ENCODE data around the gene PPIH.
"Not testable (repeated sequence)": the region's sequence is repeated elsewhere in the genome, so short reads cannot be mapped to it uniquely, and the experiment has no call there.

PPIH gene

GRCh38 chr1:42657981-42658876, at the start of gene PPIH:
Gene PPIH, plus strand, starts transcription at chr1:42658423. Its CDS starts 24 bp downstream, at chr1:42658447.
- peak; percentile 97 for DNase-seq (ENCODE audit: low spot score)

GRCh38 chr1:42613803-42614131, 44.5 kb upstream of the PPIH start:
- no peak for DNase-seq (ENCODE audit: low spot score)

GRCh38 chr1:42618866-42619265, 39.4 kb upstream of the PPIH start:
- no peak for DNase-seq (ENCODE audit: low spot score)

GRCh38 chr1:42620307-42620706, 37.9 kb upstream of the PPIH start:
- DNase-seq (ENCODE audit: low spot score), result no peak

GRCh38 chr1:42621180-42621579, 37.0 kb upstream of the PPIH start:
- not testable (repeated sequence) for DNase-seq (ENCODE audit: low spot score)

GRCh38 chr1:42627205-42627604, 31.0 kb upstream of the PPIH start:
- not testable (repeated sequence) for DNase-seq (ENCODE audit: low spot score)

GRCh38 chr1:42639116-42639515, 19.1 kb upstream of the PPIH start:
- DNase-seq (ENCODE audit: low spot score), result no peak

- DNase-seq (ENCODE audit: low spot score), result no peak
Measured at GRCh38 chr1:42646056-42646455, 12.2 kb upstream of the PPIH start.

GRCh38 chr1:42657201-42657600, 1.0 kb upstream of the PPIH start:
- DNase-seq (ENCODE audit: low spot score), result no peak

- DNase-seq (ENCODE audit: low spot score), result no peak
Measured at GRCh38 chr1:42658877-42659337, 684 bp downstream of the PPIH start.

- DNase-seq (ENCODE audit: low spot score), result no peak
Measured at GRCh38 chr1:42660907-42661500, 2.8 kb downstream of the PPIH start.

- no peak for DNase-seq (ENCODE audit: low spot score)
Measured at GRCh38 chr1:42669936-42670335, 11.7 kb downstream of the PPIH start.

- DNase-seq (ENCODE audit: low spot score), result no peak
Measured at GRCh38 chr1:42670425-42670824, 12.2 kb downstream of the PPIH start.

GRCh38 chr1:42674214-42674613, 16.0 kb downstream of the PPIH start:
- DNase-seq (ENCODE audit: low spot score), result no peak

GRCh38 chr1:42674682-42675081, 16.5 kb downstream of the PPIH start:
- no peak for DNase-seq (ENCODE audit: low spot score)

GRCh38 chr1:42675467-42675866, 17.2 kb downstream of the PPIH start:
- DNase-seq (ENCODE audit: low spot score), result no peak

- DNase-seq (ENCODE audit: low spot score), result no peak
Measured at GRCh38 chr1:42676534-42677087, 18.4 kb downstream of the PPIH start.

GRCh38 chr1:42679364-42679983, 21.3 kb downstream of the PPIH start:
- no peak for DNase-seq (ENCODE audit: low spot score)

GRCh38 chr1:42680055-42680454, 21.8 kb downstream of the PPIH start:
- DNase-seq (ENCODE audit: low spot score), result no peak

GRCh38 chr1:42680921-42681683, 22.9 kb downstream of the PPIH start:
- no peak for DNase-seq (ENCODE audit: low spot score)

- peak; percentile 97 for DNase-seq (ENCODE audit: low spot score)
Measured at GRCh38 chr1:42681741-42682483, 23.7 kb downstream of the PPIH start, which contains the start of gene YBX1. Gene YBX1, plus strand, starts transcription at chr1:42682418. Its CDS starts 148 bp downstream, at chr1:42682566.

All from iPS-NIHi11 (cell line).